ENCODE results near the gene STAM2. TPM values are rescaled to one million over a fixed set of nuclear protein-coding genes. Genes with fewer than 3 reads are reported as not detected.

The STAM2 gene
- total and polyA plus RNA-seq, 2 of the 13 experiments (the other 11 are each of a cell fraction or from before 2014, with no cell fraction given), result 14.7 to 24.1 TPM

- TF ChIP-seq ZNF614 (CRISPR knock-in tag; IDR thresholded peaks at IDR 0.05; ENCODE audit: borderline replicate concordance), result no peak
Observed at GRCh38 chr2:152078023-152078422, 97.5 kb downstream of the STAM2 start (continued).

GRCh38 chr2:152075461-152076050 is 100.0 kb downstream of the STAM2 start:
- H3K36me3 ChIP-seq (replicated peaks in 1 of 2; ENCODE audit: control insufficient read depth in 1 of 2, insufficient read depth in 2 of 2, low read length in 2 of 2), result no peaks in the 10 kb centered on the region
- POLR2A ChIA-PET, result interaction anchor here (0.7 kb wide), 1 partner anchor 248 kb away, joined by 3 read pairs; the partner anchor contains the start of gene ARL5A
- H4K20me1 ChIP-seq (ENCODE audit: insufficient read depth, low read length), result no peaks in the 10 kb centered on the region
- CTCF ChIA-PET (ENCODE audit: low intra/inter-chr PET ratio, low total read pairs), result no interaction called here
- no peak overlapping the region for H3K4me3 ChIP-seq (replicated peaks in 1 of 3; ENCODE audit: insufficient read depth in 1 of 3, low read depth in 2 of 3, low read length in 3 of 3)
- H3K4me2 ChIP-seq (ENCODE audit: low read depth, low read length), result no peak overlapping the region
- H3K9ac ChIP-seq (ENCODE audit: insufficient read depth, low read depth, low read length), result no peak overlapping the region
- H3K79me2 ChIP-seq (ENCODE audit: insufficient read depth, low read length), result no peaks in the 10 kb centered on the region
- H3K4me1 ChIP-seq (ENCODE audit: insufficient read depth, low read length), result peaks cover 16% of the 10 kb centered on the region; the same call in 1 of the 2 replicates
- in situ Hi-C loops (cut with HindIII; ENCODE audit: extremely low pct_ligation_motif_present, low pct_unique_long_range_greater_than_20kb) (no loop called here), intact Hi-C loops (cut with micrococcal nuclease; ENCODE audit: unreplicated experiment) (no loop called here)
- no peak for TF ChIP-seq TBL1XR1 (IDR thresholded peaks at IDR 0.05; ENCODE audit: borderline replicate concordance, low read length, partially characterized antibody)
- TF ChIP-seq ZNF362 (CRISPR knock-in tag; IDR thresholded peaks at IDR 0.05; ENCODE audit: borderline replicate concordance), result no peak
- no peak for TF ChIP-seq KMT2B (CRISPR knock-in tag; IDR thresholded peaks at IDR 0.05)
- TF ChIP-seq ZNF772 (CRISPR knock-in tag; IDR thresholded peaks at IDR 0.05), result no peak
- no peak for TF ChIP-seq ZNF3 (CRISPR knock-in tag; IDR thresholded peaks at IDR 0.05)
- no peak for TF ChIP-seq MTA1 (CRISPR knock-in tag; IDR thresholded peaks at IDR 0.05; ENCODE audit: borderline replicate concordance)
- TF ChIP-seq ZNF660 (CRISPR knock-in tag; IDR thresholded peaks at IDR 0.05; ENCODE audit: borderline replicate concordance, low read depth), result no peak
- TF ChIP-seq NONO (IDR thresholded peaks at IDR 0.05), result no peak
- no peak for TF ChIP-seq NONO (CRISPR knock-in tag; conservative IDR thresholded peaks at IDR 0.05)
- TF ChIP-seq RFXANK (CRISPR knock-in tag; IDR thresholded peaks at IDR 0.05), result no peak
- TF ChIP-seq ZBTB38 (CRISPR knock-in tag; IDR thresholded peaks at IDR 0.05), result no peak
- TF ChIP-seq ZFP36 (IDR thresholded peaks at IDR 0.05; ENCODE audit: borderline replicate concordance, low read depth, low read length, partially characterized antibody), result no peak
- no peak for TF ChIP-seq NRL (CRISPR knock-in tag; IDR thresholded peaks at IDR 0.05; ENCODE audit: borderline replicate concordance)
- no peak for TF ChIP-seq KLF9 (CRISPR knock-in tag; IDR thresholded peaks at IDR 0.05; ENCODE audit: low read depth)
- TF ChIP-seq TEF (CRISPR knock-in tag; IDR thresholded peaks at IDR 0.05), result no peak
- TF ChIP-seq CBX5 (CRISPR knock-in tag; IDR thresholded peaks at IDR 0.05; ENCODE audit: borderline replicate concordance), result no peak
- no peak for TF ChIP-seq ZNF33A (CRISPR knock-in tag; IDR thresholded peaks at IDR 0.05; ENCODE audit: borderline replicate concordance)
- no peak for TF ChIP-seq ZNF713 (CRISPR knock-in tag; IDR thresholded peaks at IDR 0.05)
- peak; percentile 61 for ATAC-seq
- no peak overlapping the region for H2AFZ ChIP-seq (ENCODE audit: low read length)
- BruUV-seq (replicated peaks), result no TSS peak
- H3K27me3 ChIP-seq (ENCODE audit: control insufficient read depth in 1 of 2, insufficient read depth in 2 of 2, low read length in 2 of 2), result peaks cover 0 to 3% of the 10 kb centered on the region in 2 experiments; a peak in 1 of 5 replicates
- no peak overlapping the region for H3K27ac ChIP-seq (ENCODE audit: extremely low read length, insufficient read depth, low read length)
- no peak for FAIRE-seq
- no peak for DNase-seq (ENCODE audit: low spot score)
- WGBS (ENCODE audit: low lambda C conversion rate), result 0% methylated on average over 4 of the region's 4 CpGs
- no peaks in the 10 kb centered on the region for H3K9me3 ChIP-seq (ENCODE audit: low read length)
